HepG2 (cell line): ENCODE measurements around the gene INF2. TPM values are rescaled to one million over a fixed set of nuclear protein-coding genes. Genes with fewer than 3 reads are reported as not detected.

Experiments
- CEBPZ ChIP-seq: IDR thresholded peaks from 2 replicates; pipeline ENCODE4 v1.6.1; 2012; ENCODE audit warnings: low read length, improper control_type of control experiment
- GATA4 ChIP-seq: sonication (generic); IDR thresholded peaks from 2 replicates; pipeline ENCODE4 v1.6.1; 2016; ENCODE audit warnings: antibody characterized with exemption, low read depth, borderline replicate concordance
- KDM3A ChIP-seq: IDR thresholded peaks from 2 replicates; pipeline ENCODE4 v1.6.1; 2018; ENCODE audit warnings: low read depth, missing compliant biosample characterization
- MLXIP ChIP-seq: sonication (generic); formaldehyde crosslinking; IDR thresholded peaks from 2 replicates; pipeline ENCODE4 v1.9.0; 2021; ENCODE audit warnings: missing genetic modification reagents, borderline replicate concordance
- MNT ChIP-seq: fragments of 450-650 bp; IDR thresholded peaks from 2 replicates; pipeline ENCODE4 v1.6.1; 2016
- MYPOP ChIP-seq: sonication (generic); formaldehyde crosslinking; IDR thresholded peaks from 2 replicates; pipeline ENCODE4 v1.8.1; 2023; ENCODE audit warnings: mild to moderate bottlenecking, moderate library complexity, missing genetic modification reagents
- NFKBIZ ChIP-seq: IDR thresholded peaks from 2 replicates; pipeline ENCODE4 v1.6.1; 2018; ENCODE audit warnings: missing genetic modification reagents, missing compliant biosample characterization
- PAF1 ChIP-seq: IDR thresholded peaks from 2 replicates; pipeline ENCODE4 v1.6.1; 2016; ENCODE audit warnings: missing genetic modification reagents, missing compliant biosample characterization
- TAF1 ChIP-seq: sonication (generic); formaldehyde crosslinking; IDR thresholded peaks from 2 replicates; pipeline ENCODE4 v1.4.0; 2020; ENCODE audit warnings: missing genetic modification reagents
- TEF ChIP-seq: sonication (generic); formaldehyde crosslinking; IDR thresholded peaks from 2 replicates; pipeline ENCODE4 v1.5.0; 2020; ENCODE audit warnings: missing genetic modification reagents
- XRCC5 ChIP-seq: fragments of 200-400 bp; formaldehyde crosslinking; optimal IDR thresholded peaks from 2 replicates; pipeline ENCODE3; 2017; ENCODE audit warnings: mild to moderate bottlenecking, low read length
- ZFP82 ChIP-seq: sonication (generic); formaldehyde crosslinking; IDR thresholded peaks from 2 replicates; pipeline ENCODE4 v1.5.1; 2020; ENCODE audit warnings: mild to moderate bottlenecking, missing genetic modification reagents, borderline replicate concordance
- ZNF280B ChIP-seq: sonication (generic); formaldehyde crosslinking; IDR thresholded peaks from 2 replicates; pipeline ENCODE4 v1.5.0; 2020; ENCODE audit warnings: missing genetic modification reagents, mild to moderate bottlenecking, borderline replicate concordance
- ZNF580 ChIP-seq: IDR thresholded peaks from 2 replicates; pipeline ENCODE4 v1.6.1; 2016; ENCODE audit warnings: low read depth, borderline replicate concordance
- ZNF790 ChIP-seq: sonication (generic); formaldehyde crosslinking; IDR thresholded peaks from 2 replicates; pipeline ENCODE4 v1.8.0; 2022; ENCODE audit warnings: missing genetic modification reagents, mild to moderate bottlenecking, borderline replicate concordance
- polyA plus RNA-seq, 8 experiments: library from polyadenylated mRNA; depleted of rRNA in 3 of 8; stranded (reverse) in 7 of 8; unstranded in 1 of 8; fragments of >200 nt; fragmentation: Illumina TruSeq in 4 of 8; extraction: Trizol in 4 of 8; gene quantifications; 2 replicates each; pipeline versions ENCODE4 v1.2.1 to v1.2.3, GENCODE V29; 2011 to 2016; ENCODE audit warnings: low read depth in 4 of 8, missing spikeins in 1 of 8, mixed read lengths in 1 of 8; ENCODE audit not compliant: insufficient read depth in 1 of 8
- total RNA-seq, 5 experiments: library from RNA; depleted of rRNA; stranded (reverse); fragments of >200 nt; fragmentation: Illumina TruSeq; extraction: Trizol; gene quantifications; 2 replicates each; pipeline ENCODE4 v1.2.3, GENCODE V29; 2016; ENCODE audit warnings: low read depth in 1 of 5

The INF2 gene
- total and polyA plus RNA-seq, 2 of the 13 experiments (the other 11 are each of a cell fraction or from before 2014, with no cell fraction given), result 16.4 to 26.4 TPM

GRCh38 chr14:104752735-104753527 lies 63.5 kb downstream of the INF2 start, which contains the start of gene SIVA1 (continued):
- TF ChIP-seq MLXIP (CRISPR knock-in tag), result no peak
- TF ChIP-seq PAF1 (CRISPR knock-in tag), result no peak; the same call in 1 of the 2 replicates
- no peak; the same call in 1 of the 2 replicates for TF ChIP-seq ZNF280B
- 0 out of 2 replicates have a peak, but pooled peaks have one; percentile 14 for TF ChIP-seq NFKBIZ (CRISPR knock-in tag)
- peak; percentile 30; the same call in 1 of the 2 replicates for TF ChIP-seq KDM3A
- TF ChIP-seq MNT, result peak; percentile 19; the same call in 1 of the 2 replicates
- TF ChIP-seq ZNF790 (CRISPR knock-in tag), result no peak
- peak; percentile 59; the same call in 1 of the 2 replicates for TF ChIP-seq ZFP82 (CRISPR knock-in tag)
- no peak; the same call in 1 of the 2 replicates for TF ChIP-seq CEBPZ
- peak; percentile 18 for TF ChIP-seq XRCC5
- TF ChIP-seq GATA4, result peak; percentile 36; the same call in 1 of the 2 replicates
- no peak for TF ChIP-seq ZNF580 (CRISPR knock-in tag)
- peak; percentile 40 for TF ChIP-seq MYPOP (CRISPR knock-in tag)
- TF ChIP-seq TAF1 (CRISPR knock-in tag), result peak; percentile 83
- TF ChIP-seq TEF (CRISPR knock-in tag), result peak; percentile 31; the same call in 1 of the 2 replicates
